HG03439 (cell line): ENCODE data around the gene CSNK2A2.
A peak's percentile ranks its signal among the peaks of the same experiment; 100 is the strongest.

Experiments
- ATAC-seq: cut with Tn5 transposase; IDR thresholded peaks from one replicate; pipeline ENCODE4 v1.9.1; 2021; ENCODE audit warnings: mild to moderate bottlenecking, moderate library complexity; ENCODE audit not compliant: unreplicated experiment

The CSNK2A2 gene

DNA sequence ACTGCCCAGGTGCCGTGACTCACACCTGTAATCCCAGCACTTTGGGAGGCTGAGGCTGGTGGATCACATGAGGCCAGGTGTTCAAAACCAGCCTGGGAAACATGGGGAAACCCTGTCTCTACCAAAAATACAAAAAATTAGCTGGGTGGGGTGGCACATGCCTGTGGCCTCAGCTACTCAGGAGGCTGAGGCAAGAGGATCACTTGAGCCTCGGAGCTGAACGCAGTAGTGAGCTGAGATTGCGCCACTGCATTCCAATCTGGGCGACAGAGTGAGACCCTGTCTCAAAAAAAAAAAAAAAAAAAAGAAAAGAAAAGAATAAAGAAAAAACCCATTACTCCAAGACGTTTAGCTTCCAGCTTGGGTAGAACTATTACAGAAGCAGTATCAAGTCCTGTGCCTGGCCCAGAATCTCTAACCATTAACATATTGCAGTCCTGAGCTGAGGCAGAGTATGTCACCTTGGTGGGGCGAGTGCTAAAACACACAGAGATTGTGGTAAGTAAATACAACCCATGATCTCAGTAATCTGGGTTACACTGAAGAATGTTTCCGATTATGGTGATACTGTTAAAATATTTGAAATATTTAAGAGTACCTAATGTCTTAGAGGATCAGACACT is 45.5 kb downstream of the CSNK2A2 start:
- ATAC-seq, result no peak

DNA sequence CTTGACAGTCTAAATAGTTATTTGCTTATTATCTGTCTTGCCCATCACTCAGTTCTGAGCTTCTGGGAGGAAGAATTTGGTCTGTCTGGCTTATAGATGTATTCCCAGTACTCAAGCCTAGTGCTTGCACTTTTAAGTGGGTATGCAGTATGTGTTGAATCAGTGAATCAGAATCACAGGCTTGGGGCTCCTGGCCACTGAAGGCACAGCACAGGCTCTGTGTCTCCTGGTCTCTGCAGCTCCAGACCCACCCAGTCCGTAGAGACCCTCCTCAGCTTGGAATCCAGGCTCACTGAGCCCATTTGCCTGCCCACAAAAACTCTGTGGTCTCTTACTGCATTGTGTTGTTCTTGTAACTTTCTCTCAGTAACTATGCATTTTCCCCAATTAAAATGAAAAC is 49.4 kb downstream of the CSNK2A2 start:
- no peak for ATAC-seq

DNA sequence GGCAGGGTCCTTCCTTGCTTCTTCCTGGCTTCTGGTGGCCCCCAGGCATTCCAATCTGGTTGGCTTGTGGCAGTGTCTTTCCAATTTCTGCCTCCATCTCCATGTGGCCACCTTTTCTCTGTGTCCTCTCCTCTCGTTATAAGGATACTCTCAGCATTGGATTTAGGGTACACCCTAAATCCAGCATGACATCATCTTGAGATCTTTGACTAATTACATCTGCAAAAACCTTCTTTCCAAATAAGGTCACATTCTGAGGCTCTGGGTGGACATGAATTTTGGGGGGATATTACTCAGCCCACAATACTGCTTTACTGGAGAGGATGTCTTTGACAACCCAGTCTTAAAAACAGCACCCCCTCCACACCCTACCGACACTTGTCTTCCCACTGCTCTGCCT is 49.8 kb downstream of the CSNK2A2 start:
- no peak for ATAC-seq

DNA sequence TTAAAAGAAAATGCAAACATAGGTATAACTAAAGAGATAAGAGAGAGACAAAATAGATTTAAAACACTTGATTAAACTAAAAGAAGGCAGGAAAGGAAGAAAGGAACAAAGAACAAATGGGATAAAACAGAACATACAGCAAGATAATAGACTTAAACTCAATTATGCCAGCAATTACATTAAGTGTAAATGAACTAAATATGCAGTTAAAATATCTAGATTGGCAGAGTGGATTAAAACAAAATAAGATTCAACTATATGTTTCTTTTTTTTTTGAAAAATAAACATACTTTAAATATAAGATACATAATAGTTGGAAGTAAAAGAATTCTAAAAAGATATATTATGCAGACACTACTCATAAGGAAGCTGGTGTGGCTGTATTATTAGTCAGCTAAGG is 59.1 kb downstream of the CSNK2A2 start:
- ATAC-seq, result no peak

DNA sequence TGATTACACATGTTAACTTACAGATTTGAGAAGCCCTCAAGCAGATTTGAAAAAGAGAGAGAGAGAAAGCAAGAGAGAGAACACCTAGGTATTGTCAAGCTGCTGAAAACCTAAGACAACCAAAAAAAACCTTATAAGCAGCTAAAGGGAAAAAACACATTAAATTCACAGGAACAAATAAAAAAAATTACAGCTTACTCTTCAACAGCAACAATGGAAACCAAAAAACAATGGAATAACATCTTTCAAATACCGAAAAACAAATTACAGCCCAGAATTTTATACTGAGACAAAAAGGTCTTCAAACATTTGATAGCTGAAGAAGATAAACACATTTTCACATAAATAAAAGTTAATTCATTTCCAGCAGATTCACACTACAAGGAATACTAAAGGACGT is 60.3 kb downstream of the CSNK2A2 start:
- no peak for ATAC-seq

DNA sequence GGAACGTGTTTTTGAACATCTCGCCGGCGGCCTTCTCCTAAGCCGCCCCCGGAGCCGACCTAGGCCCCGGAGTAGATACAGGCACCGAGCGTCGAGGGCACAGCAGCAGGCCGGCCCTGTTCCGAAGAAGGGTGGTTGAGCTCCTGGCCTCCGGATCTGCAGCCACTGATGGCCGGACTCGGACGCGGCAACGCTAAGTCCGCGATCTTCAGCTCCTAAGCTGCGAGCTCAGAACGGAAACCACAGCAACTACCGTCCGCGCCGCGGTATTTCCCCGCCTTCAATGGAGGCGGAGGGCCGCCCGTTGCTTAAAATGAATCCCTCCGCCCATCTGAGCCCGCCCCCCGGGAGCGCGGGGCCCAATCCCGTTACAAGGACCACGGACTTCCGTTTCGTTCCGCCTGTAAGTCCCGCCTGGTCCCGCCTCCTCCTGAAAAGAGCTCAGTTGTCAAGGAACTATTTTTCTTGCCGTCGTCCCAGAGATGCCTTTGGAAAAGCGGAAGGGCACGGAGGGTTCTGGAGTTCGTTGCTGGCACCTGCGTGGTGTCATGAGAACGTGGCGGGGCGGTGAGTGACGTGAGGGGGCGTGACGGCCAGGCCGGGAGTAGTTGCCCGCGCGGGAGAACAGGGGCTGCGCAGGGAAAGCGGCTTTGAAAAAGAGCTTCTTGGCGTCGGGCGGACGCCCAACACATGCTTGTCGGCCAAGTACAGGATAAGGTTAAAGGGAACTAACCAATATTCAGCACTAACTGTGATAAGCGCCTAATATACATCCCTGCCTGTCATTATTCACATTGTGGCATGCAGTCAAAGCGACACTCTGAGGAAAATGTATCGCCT is 68.6 kb downstream of the CSNK2A2 start, which contains the start of gene CFAP20:
Gene CFAP20, minus strand, starts transcription at position 285 of the 840 bp plus-strand sequence. Its CDS starts 266 bp downstream, at position 19.
- ATAC-seq, result peak; percentile 89

DNA sequence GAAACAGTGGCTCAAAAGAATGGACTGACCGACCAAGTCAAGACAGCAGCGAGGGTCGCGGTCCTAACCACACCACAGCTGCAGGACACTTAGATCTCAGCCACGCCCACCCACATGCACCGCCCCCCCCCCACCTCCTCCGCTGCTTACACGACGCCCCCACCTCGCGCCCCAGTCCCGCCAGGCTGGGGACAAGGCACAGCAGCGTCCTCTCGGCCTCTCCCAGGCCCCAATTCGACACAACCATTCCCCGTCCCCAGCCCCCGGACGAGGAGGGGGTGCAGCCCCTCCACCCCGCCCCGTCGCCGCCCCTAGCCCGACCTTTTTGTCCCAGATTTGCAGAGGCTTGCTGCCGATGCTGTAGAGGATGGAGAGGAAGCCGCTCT is 69.2 kb downstream of the CSNK2A2 start:
- peak; percentile 1 for ATAC-seq

DNA sequence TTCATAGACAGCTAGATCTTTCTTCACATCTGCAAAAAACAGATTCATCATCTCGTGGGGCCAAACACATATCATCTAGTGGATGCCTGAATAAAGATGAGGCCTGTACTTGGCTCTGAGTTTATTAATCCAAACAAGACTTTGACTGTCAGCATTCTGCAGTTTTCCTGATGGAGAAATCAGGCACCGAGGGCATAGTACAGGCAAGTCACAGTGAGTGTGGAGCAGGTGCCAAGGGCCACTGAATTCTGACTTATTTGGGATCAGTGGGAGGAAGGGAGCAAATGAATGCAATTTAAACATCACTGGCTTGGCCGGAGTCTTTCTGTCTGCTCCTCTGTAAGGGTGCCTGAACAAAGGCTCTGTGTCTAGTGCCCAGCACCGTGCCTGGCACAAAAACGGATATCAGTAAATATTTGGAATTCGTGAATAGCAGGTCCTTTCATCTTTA is 69.7 kb downstream of the CSNK2A2 start:
- no peak for ATAC-seq

DNA sequence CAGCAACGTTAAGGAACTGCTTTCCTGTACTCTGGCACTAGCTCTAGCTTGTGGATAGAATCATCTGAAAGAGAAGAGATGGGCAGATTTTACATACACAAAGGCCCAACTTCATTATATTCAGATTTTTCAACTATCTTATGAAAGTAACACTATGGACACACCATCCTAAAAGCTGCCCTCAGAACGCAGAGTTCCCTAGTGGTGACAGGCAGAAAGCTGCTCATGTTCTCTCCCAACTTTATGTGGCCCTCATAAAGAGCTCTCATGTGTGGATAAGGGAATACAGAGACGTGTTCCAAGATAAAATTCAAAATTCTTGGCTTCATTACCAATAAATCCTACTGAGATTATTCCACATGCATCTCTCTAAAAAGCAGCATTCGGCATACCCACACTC is 70.3 kb downstream of the CSNK2A2 start:
- no peak for ATAC-seq

DNA sequence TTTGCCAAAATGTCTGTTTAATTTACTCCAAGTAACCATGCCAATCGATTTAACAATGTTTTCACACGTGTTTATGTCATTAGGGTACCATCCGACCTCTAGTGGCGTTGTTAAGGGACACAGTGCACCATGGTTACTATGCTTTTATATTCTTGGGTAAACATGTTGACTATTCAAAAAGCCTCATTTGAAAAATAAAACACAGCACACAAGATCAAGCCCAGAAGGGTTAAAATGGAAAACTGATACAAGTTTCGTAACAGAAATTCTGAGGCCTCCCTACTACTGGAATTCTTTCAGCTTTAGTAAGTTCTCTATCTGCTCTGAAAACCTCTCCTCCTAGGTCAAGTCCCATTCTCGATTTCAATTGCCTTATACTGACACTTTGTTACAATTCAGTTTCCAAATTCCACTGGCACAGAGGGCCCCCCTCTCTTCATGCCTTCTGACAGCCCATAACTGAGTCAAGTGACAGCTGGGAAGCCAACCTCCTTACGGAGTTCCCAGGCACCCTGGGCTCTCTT is 70.8 kb downstream of the CSNK2A2 start:
- no peak for ATAC-seq

DNA sequence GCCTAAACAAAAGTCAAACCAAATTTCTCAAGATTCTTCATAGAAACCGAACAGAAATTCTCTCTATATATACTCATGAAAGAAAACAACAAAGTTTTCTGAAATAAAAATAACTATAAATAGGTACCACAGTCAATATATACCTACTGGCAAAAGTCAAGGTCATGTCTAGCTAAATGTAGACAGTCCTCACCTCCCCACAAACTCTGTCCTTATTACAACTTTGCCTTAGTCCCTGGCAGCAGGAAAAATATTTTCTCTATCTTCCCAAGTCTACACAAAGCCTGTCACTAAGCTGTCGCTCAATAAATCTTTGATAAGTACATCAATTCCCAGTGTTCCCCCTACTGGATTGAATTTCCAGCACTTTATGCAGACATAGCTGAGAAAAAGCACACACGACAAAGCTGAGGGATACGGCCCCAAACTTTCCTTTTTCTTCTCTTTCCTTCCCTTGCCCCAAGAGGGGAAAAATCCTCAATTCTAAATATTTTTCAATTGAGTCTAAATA is 71.4 kb downstream of the CSNK2A2 start:
- no peak for ATAC-seq

DNA sequence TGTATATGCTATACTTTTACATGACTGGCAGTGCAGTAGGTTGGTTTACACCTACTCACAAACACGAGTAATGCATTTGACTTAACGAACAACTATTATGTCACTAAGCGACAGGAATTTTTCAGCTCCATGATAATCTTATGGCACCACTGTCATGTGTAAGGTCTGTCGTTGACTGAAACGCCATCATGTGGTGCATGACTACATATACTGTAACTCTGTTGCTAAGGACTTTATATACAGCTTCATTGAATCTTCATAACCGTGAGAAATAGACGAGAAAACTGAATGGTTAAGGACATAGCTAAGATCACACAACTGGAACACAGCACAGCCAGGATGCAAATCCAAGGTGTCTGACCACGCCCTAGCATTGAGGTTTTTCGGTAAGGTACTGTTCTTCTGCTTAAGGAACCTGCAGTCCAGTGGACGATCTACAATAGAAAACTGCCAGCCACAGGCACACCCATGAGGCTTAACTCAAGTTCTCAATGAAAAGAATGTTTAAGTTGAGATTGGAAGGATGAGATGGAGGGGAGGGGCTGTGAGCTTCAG is 72.0 kb downstream of the CSNK2A2 start:
- ATAC-seq, result no peak

DNA sequence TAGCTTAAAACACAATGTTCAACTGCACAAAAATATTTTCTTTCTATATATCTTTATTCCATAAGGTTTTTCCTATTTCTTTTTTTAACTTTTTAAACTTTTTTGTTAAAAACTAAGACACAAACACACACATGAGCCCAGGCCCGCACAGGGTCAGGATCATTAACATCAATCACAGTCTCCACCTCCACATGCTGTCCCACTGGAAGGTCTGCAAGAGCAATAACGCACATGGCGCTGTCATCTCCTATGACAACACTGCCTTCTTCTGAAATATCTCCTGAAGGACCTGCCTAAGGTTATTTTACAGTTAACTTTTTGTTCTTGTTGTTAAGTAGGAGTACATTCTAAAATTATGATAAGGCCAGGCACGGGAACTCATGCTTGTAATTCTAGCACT is 72.9 kb downstream of the CSNK2A2 start:
- no peak for ATAC-seq

DNA sequence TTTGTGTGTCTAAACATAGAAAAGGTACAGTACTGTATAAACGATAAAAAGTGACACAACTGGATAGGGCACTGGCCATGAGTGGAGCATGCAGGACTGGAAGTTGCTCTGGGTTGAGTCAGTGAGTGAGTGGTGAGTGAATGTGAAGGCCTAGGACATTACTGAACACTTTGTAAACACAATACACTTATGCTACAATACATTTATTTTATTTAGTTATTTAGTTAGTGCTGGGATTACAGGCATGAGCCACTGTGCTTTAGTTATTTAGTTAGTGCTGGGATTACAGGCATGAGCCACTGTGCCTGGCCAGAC is 73.3 kb downstream of the CSNK2A2 start:
- no peak for ATAC-seq

DNA sequence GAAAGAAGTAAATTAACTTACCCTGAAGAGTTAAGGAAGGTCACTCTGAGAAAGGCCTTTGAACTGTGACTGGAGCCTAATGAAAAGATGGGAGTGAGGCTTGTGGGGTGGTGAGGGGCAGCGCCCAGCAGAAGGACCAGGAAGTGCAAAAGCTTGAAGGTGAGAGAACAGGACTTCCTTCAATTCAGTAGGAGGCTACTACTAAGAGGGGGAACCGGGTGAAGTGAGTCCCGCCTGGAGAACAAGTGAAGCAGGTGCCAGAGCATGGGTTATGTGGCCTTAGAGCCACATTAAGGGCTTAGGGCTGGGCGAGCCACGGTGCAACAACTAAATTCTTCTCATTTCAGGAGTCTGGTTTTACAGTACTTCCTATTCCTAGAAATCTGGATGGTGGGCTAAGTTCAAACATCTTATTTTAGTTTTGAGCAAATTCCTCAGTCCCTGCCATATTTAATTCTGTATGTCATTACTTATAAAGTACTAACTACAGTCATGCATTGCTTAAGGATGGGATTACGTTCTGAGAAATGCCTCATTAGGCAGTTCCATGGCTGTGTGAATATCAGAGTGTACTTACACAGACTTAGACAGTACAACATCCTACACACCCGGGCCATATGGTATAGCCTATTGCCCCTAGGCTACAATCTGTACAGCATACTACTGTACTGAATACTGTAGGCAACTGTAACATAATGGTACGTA is 73.9 kb downstream of the CSNK2A2 start:
- ATAC-seq, result no peak

DNA sequence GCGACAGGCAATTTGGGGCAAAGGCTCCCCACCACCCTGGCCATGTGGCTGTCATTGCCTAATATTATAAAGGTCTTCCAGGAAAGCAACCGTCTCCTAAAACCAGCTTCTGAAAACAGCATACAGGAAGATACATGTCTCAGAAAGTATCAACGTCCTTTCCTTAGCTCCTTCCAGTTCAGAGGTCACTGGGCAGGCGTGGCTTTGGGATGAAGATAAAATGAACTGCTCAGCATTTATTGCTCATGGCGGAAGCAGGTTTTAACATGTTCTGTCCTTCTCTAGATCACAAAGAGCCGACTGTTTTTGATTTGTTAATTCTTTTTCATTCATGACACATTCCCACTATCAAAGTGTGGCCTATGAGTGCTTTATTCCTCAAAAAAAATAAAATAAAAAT is 76.8 kb downstream of the CSNK2A2 start:
- no peak for ATAC-seq

DNA sequence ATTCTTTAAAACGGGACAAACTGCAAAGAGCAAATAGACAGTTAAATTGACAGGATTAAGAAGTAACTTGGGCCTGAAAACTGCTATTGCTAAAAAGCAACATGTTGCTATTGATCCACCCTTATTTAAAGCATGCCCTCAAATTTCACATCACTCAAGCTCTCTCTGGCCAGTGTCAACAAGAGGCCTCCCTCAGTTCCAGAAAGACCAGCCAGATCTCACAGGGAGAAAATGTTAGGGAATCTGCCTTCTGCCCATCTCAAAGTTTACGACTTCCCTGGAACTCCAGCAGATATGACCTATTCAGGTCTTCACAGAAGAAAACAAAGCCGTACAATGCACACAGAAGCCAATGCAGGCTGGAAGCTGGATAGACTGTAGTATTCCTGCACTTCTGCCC is 77.7 kb downstream of the CSNK2A2 start:
- no peak for ATAC-seq

DNA sequence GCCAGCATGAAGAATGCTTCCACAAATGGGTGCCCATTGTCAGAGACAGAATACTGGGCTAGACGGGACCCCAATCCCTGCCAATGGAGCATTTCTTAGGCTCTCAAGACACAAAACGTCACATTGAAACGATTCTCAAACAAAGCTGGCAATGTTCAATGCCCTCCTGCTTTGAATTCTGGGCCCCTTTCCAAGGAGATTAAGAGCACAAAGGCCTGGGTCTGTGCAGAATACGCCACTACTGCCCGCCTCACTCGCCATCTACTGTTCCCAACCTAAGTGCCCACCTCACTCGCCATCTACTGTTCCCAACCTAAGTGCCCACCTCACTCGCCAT is 78.4 kb downstream of the CSNK2A2 start:
- ATAC-seq, result no peak

DNA sequence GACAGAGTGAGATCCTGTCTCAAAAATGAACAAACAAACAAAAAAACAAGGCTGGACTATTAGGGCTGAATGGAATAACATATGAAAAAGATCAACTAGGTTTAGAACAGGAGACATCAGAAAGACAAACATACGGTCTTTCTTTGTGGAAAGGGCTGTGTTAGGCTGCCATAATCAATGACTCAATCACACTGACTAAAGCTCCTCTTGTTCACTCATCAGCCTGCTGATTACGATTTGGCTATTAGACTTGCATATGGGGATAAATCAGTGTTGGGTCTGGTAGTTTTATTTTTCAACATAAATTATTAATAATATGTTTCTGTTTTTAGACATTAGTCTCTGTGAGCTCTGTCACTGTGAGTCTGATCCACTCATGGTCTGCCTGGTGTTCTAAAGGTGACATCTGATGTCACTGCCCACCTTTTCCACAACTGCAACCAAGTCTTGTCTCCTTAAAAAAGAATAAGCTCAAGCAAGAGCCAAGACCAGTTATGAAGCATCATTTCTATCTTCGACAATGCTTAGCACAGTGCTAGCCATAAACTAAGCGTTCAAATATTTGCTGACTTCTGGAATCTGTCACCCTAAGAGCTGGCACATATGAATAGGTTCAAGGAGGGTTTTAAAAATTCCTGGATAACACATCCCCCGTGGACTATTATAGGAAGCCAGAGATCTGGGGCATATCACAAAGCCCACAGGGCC is 79.0 kb downstream of the CSNK2A2 start:
- no peak for ATAC-seq

DNA sequence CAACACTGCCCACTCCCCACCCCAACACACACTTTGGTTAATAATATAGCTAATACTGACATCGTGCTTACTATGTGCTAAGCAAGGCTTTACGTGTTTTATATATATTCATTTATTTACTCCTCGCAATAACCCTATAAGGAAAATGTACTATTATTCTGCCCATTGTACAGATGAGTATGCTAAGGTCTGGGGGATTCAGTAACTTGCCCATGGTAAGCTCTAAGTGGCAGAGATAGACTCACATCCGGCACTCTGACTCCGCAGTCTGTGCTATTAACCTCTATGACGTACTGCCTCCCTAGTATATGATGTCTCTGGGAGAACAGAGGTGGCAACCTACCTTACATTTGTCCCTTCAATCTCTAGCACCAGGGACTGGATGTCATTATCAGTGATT is 81.4 kb downstream of the CSNK2A2 start:
- ATAC-seq, result no peak

DNA sequence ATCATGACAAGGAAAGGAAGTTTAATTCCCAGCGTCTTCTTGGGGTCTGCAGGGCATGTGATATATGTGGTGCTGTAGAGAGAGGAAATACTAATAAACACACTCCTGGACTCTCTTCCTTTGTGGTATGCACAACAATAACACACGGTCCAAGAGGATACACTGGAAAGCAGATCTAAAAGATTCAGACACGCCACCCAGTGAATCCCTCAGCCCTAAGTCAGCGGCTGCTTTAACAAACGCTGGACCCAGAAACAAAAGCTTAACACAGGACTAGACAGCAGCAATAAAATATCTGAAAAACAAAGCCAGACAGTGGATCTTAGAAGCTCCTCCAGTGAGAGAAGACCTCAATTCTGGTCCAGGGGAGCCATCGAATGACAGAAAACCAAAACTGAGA is 81.8 kb downstream of the CSNK2A2 start:
- no peak for ATAC-seq
